Measurements from ENCODE around the gene GUCY1A2.

GUCY1A2 gene

DNA sequence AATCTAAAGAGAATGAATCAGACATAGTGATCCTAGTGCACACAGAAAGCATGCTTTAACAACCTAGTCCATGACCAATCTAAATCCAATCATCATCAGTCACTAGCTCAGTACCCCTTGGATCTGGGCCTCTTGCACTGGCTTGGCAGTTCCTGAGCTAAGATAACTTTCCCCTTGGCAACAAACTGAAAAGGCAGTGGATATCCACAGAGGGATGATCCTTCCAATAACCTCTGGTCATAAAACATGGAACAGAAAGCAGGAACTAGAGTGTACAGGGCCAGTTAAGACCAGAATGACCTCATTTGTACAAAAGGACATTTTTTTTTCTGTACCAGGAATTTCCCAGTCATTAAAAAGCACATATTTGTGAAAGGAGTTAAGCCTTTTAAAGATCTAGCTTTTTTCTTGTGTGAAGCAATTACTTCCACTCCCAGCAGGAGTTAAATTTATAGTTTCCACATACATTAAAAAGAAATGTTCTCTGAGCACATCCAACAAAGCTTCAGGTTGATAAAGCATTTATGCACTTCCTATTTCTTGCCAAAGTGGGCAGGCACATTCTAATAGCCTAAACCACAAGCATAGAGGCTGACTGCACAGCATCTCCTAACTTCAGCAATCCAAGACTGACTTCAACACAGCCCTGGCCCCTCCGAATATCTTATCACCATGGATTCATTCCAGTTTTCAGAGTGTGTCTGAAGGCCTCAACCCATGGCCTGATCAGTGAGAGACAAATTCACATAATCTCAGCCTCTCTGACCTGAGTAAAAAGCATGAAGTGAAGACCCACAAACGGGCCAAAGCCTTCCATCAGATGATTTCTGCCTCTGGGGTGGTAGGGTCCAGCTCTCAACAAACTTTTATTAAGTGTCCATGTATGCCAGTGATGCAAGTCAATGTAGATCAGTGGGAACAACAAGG is 29.9 kb downstream of the GUCY1A2 start:
- H3K4me3 ChIP-seq: no peak overlapping the region
- peaks cover 3% of the 10 kb centered on the region; the same call in 1 of the 2 replicates for H3K27me3 ChIP-seq (ENCODE audit: low read depth)
- no peaks in the 10 kb centered on the region for H3K36me3 ChIP-seq (replicated peaks)
- no peak for DNase-seq (ENCODE audit: low spot score in 2 of 2)
- no peaks in the 10 kb centered on the region for H3K9me3 ChIP-seq
- H3K4me1 ChIP-seq: no peaks in the 10 kb centered on the region
- in situ Hi-C loops (cut with MboI; ENCODE audit: low sequenced_read_pairs): no loop called here

DNA sequence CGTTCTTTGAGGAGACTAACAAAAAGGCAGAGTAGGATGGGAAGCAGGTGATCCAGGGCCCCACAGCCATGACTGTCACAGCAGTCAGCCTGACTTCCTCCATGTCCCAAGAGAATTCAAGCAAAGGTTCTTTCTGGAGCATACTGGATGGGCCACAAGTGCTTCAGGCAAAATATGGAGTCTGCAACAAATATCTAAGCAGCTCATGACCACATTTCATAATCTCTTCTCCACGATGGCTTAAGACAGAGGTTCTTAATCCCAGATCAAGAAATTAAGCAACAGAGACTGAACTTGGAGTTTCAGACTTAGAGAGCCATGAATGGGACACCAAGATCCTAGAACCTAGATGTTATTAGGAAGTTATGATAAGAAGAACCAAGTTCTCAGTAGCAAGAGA is 31.6 kb downstream of the GUCY1A2 start:
- no peak for DNase-seq (ENCODE audit: low spot score in 2 of 2)
- no peaks in the 10 kb centered on the region for H3K4me1 ChIP-seq
- in situ Hi-C loops (cut with MboI; ENCODE audit: low sequenced_read_pairs): no loop called here

DNA sequence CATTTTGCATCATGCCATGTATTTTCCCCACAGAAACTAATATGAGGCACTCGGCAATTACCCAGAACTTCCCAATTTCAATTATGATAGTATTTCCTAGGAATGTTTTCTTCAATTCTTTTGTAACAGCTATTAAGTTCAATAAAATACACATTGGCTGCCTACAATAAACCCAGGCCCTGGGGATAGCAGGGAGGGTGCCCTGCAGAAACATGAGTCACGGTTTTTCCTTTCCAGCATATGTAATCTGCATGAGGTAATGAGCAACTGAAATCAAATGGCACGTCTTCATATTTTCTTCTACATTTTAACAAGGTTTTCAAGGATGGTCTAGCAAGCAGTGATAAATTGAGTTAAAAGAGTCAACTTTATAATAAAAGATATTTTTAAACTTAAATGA is 32.0 kb downstream of the GUCY1A2 start:
- no peaks in the 10 kb centered on the region for H3K9me3 ChIP-seq
- no peaks in the 10 kb centered on the region for H3K36me3 ChIP-seq (replicated peaks)
- in situ Hi-C loops (cut with MboI; ENCODE audit: low sequenced_read_pairs): no loop called here
- DNase-seq (ENCODE audit: low spot score in 2 of 2): no peak
- peaks cover 3% of the 10 kb centered on the region; the same call in 1 of the 2 replicates for H3K27me3 ChIP-seq (ENCODE audit: low read depth)
- H3K4me3 ChIP-seq: no peak overlapping the region
- H3K4me1 ChIP-seq: no peaks in the 10 kb centered on the region

More for the DNA sequence above, 31.6 kb downstream of the GUCY1A2 start:
- Histone ChIP-seq H3K4me3 (no peak overlapping the region), H3K9me3 (no peaks in the 10 kb centered on the region), H3K36me3 (replicated peaks) (no peaks in the 10 kb centered on the region), H3K27me3 (ENCODE audit: low read depth) (peaks cover 3% of the 10 kb centered on the region; the same call in 1 of the 2 replicates)

GRCh38 chr11:106983991-106984390 is 34.3 kb downstream of the GUCY1A2 start:
- Histone ChIP-seq H3K9me3 (no peaks in the 10 kb centered on the region), H3K27me3 (ENCODE audit: low read depth) (no peaks in the 10 kb centered on the region), H3K36me3 (replicated peaks) (no peaks in the 10 kb centered on the region), H3K4me1 (no peaks in the 10 kb centered on the region), H3K4me3 (no peak overlapping the region)
- in situ Hi-C loops (cut with MboI; ENCODE audit: low sequenced_read_pairs): no loop called here
- no peak for DNase-seq (ENCODE audit: low spot score in 2 of 2)

GRCh38 chr11:106983261-106983660 is 35.0 kb downstream of the GUCY1A2 start:
- H3K4me1 ChIP-seq: no peaks in the 10 kb centered on the region
- DNase-seq (ENCODE audit: low spot score in 2 of 2): no peak
- in situ Hi-C loops (cut with MboI; ENCODE audit: low sequenced_read_pairs): no loop called here

DNA sequence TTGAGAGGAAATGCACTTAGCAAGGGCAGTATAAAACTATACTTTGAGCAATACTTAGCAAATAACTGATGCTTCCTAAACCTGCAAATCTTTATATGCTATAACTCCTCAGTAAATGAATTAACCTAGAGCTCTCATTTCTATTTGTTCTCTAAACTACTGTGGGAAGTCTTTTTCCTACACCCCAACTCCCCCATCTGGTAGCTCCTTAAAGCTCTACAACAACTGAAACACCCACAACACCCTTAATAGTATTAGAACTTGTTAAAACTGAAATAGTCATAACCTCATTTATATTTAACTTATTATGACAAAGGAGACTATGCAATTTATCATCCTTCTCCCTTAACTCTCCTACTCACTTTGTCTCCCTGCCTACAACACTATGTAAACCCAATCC is 43.4 kb downstream of the GUCY1A2 start:
- in situ Hi-C loops (cut with MboI; ENCODE audit: low sequenced_read_pairs): no loop called here
- no peak for DNase-seq (ENCODE audit: low spot score in 2 of 2)
- H3K9me3 ChIP-seq: no peaks in the 10 kb centered on the region
- H3K27me3 ChIP-seq (ENCODE audit: low read depth): no peaks in the 10 kb centered on the region
- no peaks in the 10 kb centered on the region for H3K36me3 ChIP-seq (replicated peaks)
- H3K4me3 ChIP-seq: no peak overlapping the region
- H3K4me1 ChIP-seq: no peaks in the 10 kb centered on the region

More at GRCh38 chr11:106983261-106983660, 35.0 kb downstream of the GUCY1A2 start:
- no peaks in the 10 kb centered on the region for H3K27me3 ChIP-seq (ENCODE audit: low read depth)
- no peak overlapping the region for H3K4me3 ChIP-seq
- H3K36me3 ChIP-seq (replicated peaks): no peaks in the 10 kb centered on the region
- H3K9me3 ChIP-seq: no peaks in the 10 kb centered on the region

DNA sequence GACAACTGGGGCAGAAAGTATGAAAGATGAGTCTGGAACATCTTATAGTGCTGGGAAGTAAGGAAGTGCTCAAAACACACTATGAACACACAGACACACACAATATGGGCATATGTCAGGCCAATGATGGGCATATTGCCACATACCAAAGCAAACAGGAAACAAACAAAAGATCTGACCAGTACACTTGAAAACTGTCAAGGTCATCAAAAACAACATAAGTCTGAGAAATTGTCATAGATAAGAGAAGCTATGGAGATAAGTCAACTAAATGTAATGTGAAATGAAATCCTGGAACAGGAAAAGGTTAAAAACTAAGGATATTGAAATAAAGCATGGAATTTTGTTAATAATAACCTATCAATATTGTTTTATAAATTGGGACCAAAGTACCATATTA is 46.4 kb downstream of the GUCY1A2 start:
- Histone ChIP-seq H3K27me3 (ENCODE audit: low read depth) (no peaks in the 10 kb centered on the region), H3K36me3 (replicated peaks) (no peaks in the 10 kb centered on the region), H3K4me1 (no peaks in the 10 kb centered on the region), H3K4me3 (no peak overlapping the region), H3K9me3 (no peaks in the 10 kb centered on the region)
- DNase-seq (ENCODE audit: low spot score in 2 of 2): no peak
- in situ Hi-C loops (cut with MboI; ENCODE audit: low sequenced_read_pairs): no loop called here

DNA sequence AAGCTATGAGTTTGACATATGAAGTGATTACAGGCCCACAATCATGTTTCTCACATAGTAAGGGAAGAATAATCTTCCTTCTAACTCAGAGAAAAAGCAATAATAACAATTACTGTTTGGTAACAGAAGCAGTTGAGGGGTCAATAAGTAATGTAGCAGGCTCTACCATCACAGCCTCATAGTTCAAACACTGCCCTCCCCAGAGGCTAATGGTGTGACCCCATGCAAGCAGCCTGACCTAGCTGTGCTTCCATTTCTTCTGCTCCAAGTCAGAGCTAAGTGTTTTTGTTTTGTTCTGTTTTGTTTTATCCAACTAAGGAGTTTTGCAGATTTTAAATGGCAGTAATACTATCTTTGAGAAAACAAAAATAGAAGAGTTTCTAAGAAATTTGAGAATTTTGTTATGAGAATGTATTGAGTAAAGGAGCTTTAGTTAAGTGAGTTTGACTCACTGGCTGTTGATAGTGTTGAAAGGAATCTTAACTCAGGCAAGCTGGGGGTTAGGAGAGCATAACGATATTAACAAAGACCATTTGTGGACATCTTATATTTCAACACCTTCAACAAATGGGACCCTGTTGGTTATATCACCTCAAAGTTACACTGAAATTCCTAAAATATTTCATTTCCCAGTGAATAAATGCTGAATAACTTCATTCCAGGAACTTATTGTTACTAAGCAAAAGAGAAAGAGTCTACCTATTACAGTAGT is 48.5 kb downstream of the GUCY1A2 start:
- Histone ChIP-seq H3K4me1 (no peaks in the 10 kb centered on the region), H3K27me3 (ENCODE audit: low read depth) (no peaks in the 10 kb centered on the region), H3K36me3 (replicated peaks) (no peaks in the 10 kb centered on the region), H3K4me3 (no peak overlapping the region), H3K9me3 (no peaks in the 10 kb centered on the region)
- in situ Hi-C loops (cut with MboI; ENCODE audit: low sequenced_read_pairs): no loop called here
- DNase-seq (ENCODE audit: low spot score in 2 of 2): no peak

DNA sequence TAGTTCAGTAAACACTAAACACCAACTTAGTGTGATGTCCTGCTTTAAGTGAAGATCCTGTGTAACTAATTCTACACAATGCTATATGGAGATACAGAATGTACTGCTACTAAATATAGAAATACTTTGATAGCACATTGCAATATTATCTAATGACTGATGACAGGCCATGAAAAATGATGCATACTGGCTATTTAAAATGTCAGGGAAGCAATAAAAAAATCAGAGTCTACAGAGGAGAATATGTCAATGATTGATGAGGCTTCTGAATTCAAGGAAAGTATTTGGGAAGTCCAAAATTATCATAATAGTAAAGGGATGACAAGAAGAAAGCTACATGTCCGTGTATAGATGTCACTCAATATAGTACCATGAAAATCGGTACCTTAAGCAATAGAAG is 55.3 kb downstream of the GUCY1A2 start:
- no peaks in the 10 kb centered on the region; the same call in 1 of the 2 replicates for H3K9me3 ChIP-seq
- no peaks in the 10 kb centered on the region for H3K36me3 ChIP-seq (replicated peaks)
- no peaks in the 10 kb centered on the region for H3K4me1 ChIP-seq
- no peaks in the 10 kb centered on the region for H3K27me3 ChIP-seq (ENCODE audit: low read depth)
- in situ Hi-C loops (cut with MboI; ENCODE audit: low sequenced_read_pairs): no loop called here
- H3K4me3 ChIP-seq: no peak overlapping the region
- DNase-seq (ENCODE audit: low spot score in 2 of 2): no peak

DNA sequence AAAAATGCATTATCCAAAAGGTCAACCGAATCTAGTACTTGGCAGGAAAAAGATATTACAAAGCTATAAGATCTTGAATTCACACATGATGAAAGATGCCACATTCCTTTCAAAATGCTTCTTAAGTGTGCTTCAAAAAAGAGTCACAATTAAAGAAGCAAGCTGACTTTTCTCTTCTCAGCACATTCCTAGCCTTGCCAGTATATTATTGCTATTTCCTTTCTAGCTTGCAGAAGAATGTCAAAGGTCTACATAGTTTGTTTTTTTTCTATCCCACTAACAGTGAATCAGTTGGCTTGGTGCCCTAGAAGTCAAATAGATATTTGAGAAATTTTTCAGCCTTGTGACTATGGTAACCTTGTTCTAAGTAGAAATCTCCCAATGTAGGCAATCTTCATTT is 56.8 kb downstream of the GUCY1A2 start:
- Histone ChIP-seq H3K4me3 (no peak overlapping the region), H3K36me3 (replicated peaks) (no peaks in the 10 kb centered on the region), H3K27me3 (ENCODE audit: low read depth) (no peaks in the 10 kb centered on the region), H3K9me3 (no peaks in the 10 kb centered on the region; the same call in 1 of the 2 replicates), H3K4me1 (no peaks in the 10 kb centered on the region)
- DNase-seq (ENCODE audit: low spot score in 2 of 2): no peak
- in situ Hi-C loops (cut with MboI; ENCODE audit: low sequenced_read_pairs): no loop called here

- no peaks in the 10 kb centered on the region for H3K27me3 ChIP-seq (ENCODE audit: low read depth)
- no peak for DNase-seq (ENCODE audit: low spot score in 2 of 2)
- in situ Hi-C loops (cut with MboI; ENCODE audit: low sequenced_read_pairs): no loop called here
- no peaks in the 10 kb centered on the region for H3K4me1 ChIP-seq
- H3K9me3 ChIP-seq: no peaks in the 10 kb centered on the region; the same call in 1 of the 2 replicates
- H3K36me3 ChIP-seq (replicated peaks): no peaks in the 10 kb centered on the region
- H3K4me3 ChIP-seq: no peak overlapping the region
Measured at GRCh38 chr11:106961048-106961447, 57.2 kb downstream of the GUCY1A2 start.

- in situ Hi-C loops (cut with MboI; ENCODE audit: low sequenced_read_pairs): no loop called here
- no peak for DNase-seq (ENCODE audit: low spot score in 2 of 2)
- Histone ChIP-seq H3K4me1 (no peaks in the 10 kb centered on the region), H3K9me3 (no peaks in the 10 kb centered on the region; the same call in 1 of the 2 replicates), H3K4me3 (no peak overlapping the region), H3K27me3 (ENCODE audit: low read depth) (no peaks in the 10 kb centered on the region), H3K36me3 (replicated peaks) (no peaks in the 10 kb centered on the region)
Measured at GRCh38 chr11:106959800-106960199, 58.5 kb downstream of the GUCY1A2 start.

DNA sequence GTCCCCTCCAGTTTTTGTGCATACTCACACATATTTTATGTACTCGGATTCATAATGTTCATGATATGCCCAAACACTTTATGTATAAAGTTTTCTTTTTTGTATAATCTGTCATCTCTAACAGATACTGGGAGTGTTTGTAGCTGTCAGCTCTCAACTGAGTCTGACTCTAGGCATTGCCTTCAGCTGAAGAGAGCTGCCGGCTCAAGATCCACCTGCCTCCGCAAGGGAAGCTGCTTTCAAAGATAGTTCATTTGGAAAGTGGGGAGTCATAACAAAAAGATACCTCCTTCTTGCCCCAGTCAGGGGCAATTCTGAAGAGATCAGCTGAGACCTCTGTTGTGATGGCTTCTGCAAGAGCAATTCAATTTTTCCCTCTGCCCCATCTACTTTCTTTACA is 58.9 kb downstream of the GUCY1A2 start:
- in situ Hi-C loops (cut with MboI; ENCODE audit: low sequenced_read_pairs): no loop called here

More for the DNA sequence above, 58.9 kb downstream of the GUCY1A2 start:
- no peaks in the 10 kb centered on the region for H3K4me1 ChIP-seq
- H3K36me3 ChIP-seq (replicated peaks): no peaks in the 10 kb centered on the region
- no peaks in the 10 kb centered on the region; the same call in 1 of the 2 replicates for H3K9me3 ChIP-seq
- H3K4me3 ChIP-seq: no peak overlapping the region
- DNase-seq (ENCODE audit: low spot score in 2 of 2): no peak
- no peaks in the 10 kb centered on the region for H3K27me3 ChIP-seq (ENCODE audit: low read depth)
